Right atrium auricular region (tissue), 2 donors: Measurements from ENCODE around the gene CRISP2. TPM values are rescaled to one million over a fixed set of nuclear protein-coding genes. Genes with fewer than 3 reads are reported as not detected.

Experiments used
- DNase-seq: peaks from one replicate; pipeline ENCODE4 v3.0.0-alpha.2; 2019; ENCODE audit warnings: low spot score
- H3K27ac ChIP-seq, 2 donors: fragments of 200-600 bp; sonication (generic); 1 replicate in 1 of 2; 2 replicates in 1 of 2; pipeline ENCODE4 v1.5.1; 2016 to 2019
- H3K27me3 ChIP-seq, 2 donors: fragments of 200-600 bp; sonication (generic); one replicate each; pipeline versions ENCODE4 v1.5.1 to v1.6.0; 2017 to 2019
- H3K36me3 ChIP-seq: fragments of 200-600 bp; sonication (generic); one replicate; pipeline ENCODE4 v1.5.1; 2016
- H3K4me1 ChIP-seq, 2 donors: fragments of 200-600 bp; sonication (generic); one replicate each; pipeline versions ENCODE4 v1.5.1 to v1.6.0; 2017 to 2019
- H3K4me3 ChIP-seq, 2 donors: fragments of 200-600 bp; sonication (generic); 1 replicate in 1 of 2; 2 replicates in 1 of 2; pipeline ENCODE4 v1.5.1; 2017 to 2019; ENCODE audit warnings: mild to moderate bottlenecking in 1 of 2, moderate library complexity in 1 of 2
- H3K9me3 ChIP-seq, 2 donors: fragments of 200-600 bp; sonication (generic); one replicate each; pipeline ENCODE4 v1.5.1; 2019
- total RNA-seq, 2 donors: library from RNA; depleted of rRNA; stranded (reverse); fragments of >200 nt; gene quantifications; one replicate each; pipeline ENCODE4 v1.1.0, GENCODE V29; 2016
- TF ChIP-seq, protein P1 (sequence below), 2 donors: fragments of 200-600 bp; sonication (generic); IDR thresholded peaks; one replicate each; pipeline ENCODE4 v1.5.1; 2019; ENCODE audit warnings: antibody characterized with exemption in 2 of 2

The CRISP2 gene
- total RNA-seq, 2 donors from 2014 or later, result not detected

DNA sequence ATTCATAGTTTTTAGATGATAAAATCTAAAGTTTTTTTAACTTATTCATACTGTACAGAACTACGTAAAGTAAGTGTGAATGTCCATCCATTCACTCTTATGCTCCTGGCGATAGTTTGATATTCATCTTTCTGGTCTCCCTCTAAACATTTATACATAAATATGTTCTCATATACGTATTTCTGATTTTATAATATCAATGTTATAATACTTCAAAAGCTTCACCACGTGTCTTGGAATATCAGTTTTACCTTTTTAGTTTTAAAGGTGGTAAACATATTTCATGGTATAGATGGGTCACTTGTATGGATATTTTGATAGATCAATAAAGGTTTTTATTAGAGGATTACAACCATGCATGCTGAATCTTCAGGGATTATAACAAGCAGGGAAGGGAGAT lies 66.4 kb downstream of the CRISP2 start:
- no peaks in the 10 kb centered on the region for H3K27me3 ChIP-seq
- no peak overlapping the region for H3K27ac ChIP-seq
- no peaks in the 10 kb centered on the region for H3K9me3 ChIP-seq
- no peak for DNase-seq
- H3K36me3 ChIP-seq, result no peaks in the 10 kb centered on the region
- H3K4me1 ChIP-seq, result no peaks in the 10 kb centered on the region
- no peak overlapping the region for H3K4me3 ChIP-seq
- TF ChIP-seq, protein P1, sequence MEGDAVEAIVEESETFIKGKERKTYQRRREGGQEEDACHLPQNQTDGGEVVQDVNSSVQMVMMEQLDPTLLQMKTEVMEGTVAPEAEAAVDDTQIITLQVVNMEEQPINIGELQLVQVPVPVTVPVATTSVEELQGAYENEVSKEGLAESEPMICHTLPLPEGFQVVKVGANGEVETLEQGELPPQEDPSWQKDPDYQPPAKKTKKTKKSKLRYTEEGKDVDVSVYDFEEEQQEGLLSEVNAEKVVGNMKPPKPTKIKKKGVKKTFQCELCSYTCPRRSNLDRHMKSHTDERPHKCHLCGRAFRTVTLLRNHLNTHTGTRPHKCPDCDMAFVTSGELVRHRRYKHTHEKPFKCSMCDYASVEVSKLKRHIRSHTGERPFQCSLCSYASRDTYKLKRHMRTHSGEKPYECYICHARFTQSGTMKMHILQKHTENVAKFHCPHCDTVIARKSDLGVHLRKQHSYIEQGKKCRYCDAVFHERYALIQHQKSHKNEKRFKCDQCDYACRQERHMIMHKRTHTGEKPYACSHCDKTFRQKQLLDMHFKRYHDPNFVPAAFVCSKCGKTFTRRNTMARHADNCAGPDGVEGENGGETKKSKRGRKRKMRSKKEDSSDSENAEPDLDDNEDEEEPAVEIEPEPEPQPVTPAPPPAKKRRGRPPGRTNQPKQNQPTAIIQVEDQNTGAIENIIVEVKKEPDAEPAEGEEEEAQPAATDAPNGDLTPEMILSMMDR (IDR thresholded peaks at IDR 0.05), result no peak

DNA sequence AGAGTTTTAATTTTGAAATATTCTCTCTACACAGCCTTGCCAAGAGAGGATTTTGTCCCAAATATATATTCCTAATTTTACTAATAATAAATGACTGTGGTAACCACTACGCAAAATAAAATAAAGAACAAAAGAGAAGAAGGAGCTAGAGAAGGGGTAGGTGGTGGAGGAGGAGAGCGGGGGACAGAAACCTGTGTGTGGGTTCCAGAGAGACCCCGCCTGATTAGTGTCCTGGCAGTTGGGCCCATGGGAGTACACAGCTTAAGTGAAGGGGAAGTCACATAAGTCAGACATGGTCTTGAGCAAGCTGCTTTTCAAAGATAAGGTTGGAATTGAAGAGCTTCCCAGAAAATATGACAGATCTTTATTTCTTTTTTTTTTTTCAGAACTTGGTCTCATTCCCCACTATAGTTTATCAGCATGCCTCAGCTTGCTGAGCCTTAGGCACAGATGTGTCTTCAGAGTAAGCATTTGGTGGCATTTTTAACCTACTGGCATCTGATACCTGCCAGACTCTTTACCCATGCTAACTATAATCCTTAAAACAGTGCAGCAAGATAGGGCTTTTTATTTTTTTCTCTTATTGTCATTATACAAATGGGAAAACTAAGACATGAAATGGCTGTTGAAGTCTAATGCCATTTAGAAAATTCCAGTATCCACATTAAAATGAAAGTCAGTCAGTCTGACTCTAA lies 67.1 kb downstream of the CRISP2 start:
- Histone ChIP-seq H3K27me3 (no peaks in the 10 kb centered on the region), H3K9me3 (no peaks in the 10 kb centered on the region), H3K4me1 (no peaks in the 10 kb centered on the region), H3K27ac (no peak overlapping the region), H3K36me3 (no peaks in the 10 kb centered on the region), H3K4me3 (no peak overlapping the region)
- no peak for DNase-seq
- TF ChIP-seq, protein P1 (IDR thresholded peaks at IDR 0.05), result no peak

DNA sequence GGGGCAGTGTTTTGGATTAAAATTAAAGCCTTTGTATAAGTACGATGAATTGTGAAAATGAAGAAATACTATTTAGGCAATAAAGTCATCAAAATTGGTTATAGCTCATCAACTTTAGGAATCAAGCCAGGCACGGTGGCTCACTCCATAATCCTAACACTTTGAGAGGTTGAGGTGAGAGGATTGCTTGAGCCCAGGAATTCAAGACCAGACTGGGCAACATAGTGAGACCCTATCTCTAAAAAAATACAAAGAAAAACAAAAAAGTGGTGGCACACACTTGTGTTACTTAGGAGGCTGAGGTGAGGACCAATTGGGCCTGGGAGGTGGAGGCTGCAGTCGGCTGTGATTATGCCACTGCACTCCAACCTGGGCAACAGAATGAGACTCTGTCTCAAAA lies 68.2 kb downstream of the CRISP2 start:
- Histone ChIP-seq H3K4me1 (no peaks in the 10 kb centered on the region), H3K36me3 (no peaks in the 10 kb centered on the region), H3K4me3 (no peak overlapping the region), H3K27me3 (no peaks in the 10 kb centered on the region), H3K9me3 (no peaks in the 10 kb centered on the region), H3K27ac (no peak overlapping the region)
- DNase-seq, result no peak
- TF ChIP-seq, protein P1 (IDR thresholded peaks at IDR 0.05), result no peak

Other genes starting within 250 kb of the CRISP2 start
- not detected for gene GLYATL3, start 213.6 kb downstream of the CRISP2 start, total RNA-seq
- under 1 TPM in 1 of 2 donors, not detected in 1; 0.75 TPM for gene C6orf141, start 162.9 kb downstream of the CRISP2 start, total RNA-seq
- 1 to 10 TPM; 1.3 to 2.0 TPM for gene RHAG, start 76.7 kb downstream of the CRISP2 start, total RNA-seq
- gene CRISP3, start 30.8 kb upstream of the CRISP2 start, total RNA-seq, result not detected
- not detected for gene PGK2, start 73.7 kb upstream of the CRISP2 start, total RNA-seq
- gene CRISP1, start 153.0 kb upstream of the CRISP2 start, total RNA-seq, result not detected